ENCODE results near the gene KCNK15. TPM values are rescaled to one million over a fixed set of nuclear protein-coding genes. Genes with fewer than 3 reads are reported as not detected.

Gene KCNK15
- total RNA-seq, 1 donor from 2014 or later: 3.4 TPM

DNA sequence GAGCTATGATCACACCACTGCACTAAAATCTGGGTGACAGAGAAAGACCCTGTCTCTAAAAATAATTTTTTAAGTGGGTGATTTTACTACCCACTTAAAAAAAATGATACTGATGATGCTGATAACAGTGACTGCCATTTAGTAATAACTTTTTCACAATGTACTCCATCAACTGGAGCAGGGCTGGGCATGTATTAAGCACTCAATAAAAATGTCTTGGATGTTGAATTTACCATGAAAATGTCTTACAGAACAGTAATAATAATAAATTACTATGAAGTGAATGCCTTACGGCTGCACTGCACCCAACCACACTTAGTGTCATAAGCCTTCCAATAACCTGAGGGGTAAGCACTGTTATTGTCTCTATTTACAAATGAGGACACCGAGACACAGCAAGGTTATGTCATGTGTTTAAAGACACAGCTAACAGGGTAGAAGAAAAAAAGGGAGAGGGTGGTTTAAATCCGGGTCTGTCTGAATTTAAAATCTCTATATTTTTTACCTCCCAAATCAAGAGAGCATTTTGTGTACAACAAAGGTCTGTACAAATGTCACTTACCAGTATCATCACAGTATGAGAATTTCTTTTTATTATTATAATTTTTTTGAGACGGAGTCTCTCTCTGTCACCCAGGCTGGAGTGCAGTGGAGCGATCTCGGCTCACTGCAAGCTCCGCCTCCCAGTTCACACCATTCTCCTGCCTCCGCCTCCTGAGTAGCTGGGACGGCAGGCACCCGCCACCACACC, 43.2 kb downstream of the KCNK15 start:
- DNase-seq (ENCODE audit: low spot score): no peak

DNA sequence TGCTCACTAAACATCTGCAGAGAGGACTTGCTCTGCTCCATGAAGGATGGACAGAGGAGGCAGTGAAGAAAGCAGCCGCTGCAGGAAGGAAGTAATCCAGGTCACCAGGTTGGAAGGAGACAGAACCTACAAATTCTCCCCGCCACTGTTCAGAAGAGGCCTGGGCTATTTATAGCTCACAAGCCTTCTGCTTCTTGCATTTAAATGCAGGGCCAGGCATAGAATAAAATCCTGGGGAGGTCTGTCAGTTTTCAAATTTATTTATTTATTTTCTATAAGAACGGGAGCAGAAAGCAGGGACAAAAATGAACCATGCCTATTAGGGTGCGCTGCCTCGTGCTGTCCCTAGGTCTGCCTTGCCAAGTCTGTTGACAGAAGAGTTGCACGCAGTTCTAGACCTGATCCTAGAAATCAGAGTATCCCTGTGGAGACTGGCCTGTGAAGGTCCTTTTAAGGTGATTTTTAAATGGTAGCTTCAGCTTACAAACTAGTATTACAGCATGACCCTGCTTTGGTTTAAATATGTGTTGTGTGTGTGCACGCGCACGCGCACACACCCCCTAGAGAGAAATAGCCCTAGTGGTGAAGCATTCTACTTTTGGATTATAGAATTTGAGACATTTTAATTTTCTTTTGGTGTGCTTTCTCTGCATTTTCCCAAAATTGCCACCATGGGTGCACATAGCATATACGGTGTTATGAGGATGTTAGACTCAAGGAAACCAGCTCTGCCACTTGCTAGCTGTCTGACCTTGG, 45.2 kb downstream of the KCNK15 start:
- no peak for DNase-seq (ENCODE audit: low spot score)

GRCh38 chr20:44792796-44793195, 47.1 kb downstream of the KCNK15 start:
- no peak for DNase-seq (ENCODE audit: low spot score)

DNA sequence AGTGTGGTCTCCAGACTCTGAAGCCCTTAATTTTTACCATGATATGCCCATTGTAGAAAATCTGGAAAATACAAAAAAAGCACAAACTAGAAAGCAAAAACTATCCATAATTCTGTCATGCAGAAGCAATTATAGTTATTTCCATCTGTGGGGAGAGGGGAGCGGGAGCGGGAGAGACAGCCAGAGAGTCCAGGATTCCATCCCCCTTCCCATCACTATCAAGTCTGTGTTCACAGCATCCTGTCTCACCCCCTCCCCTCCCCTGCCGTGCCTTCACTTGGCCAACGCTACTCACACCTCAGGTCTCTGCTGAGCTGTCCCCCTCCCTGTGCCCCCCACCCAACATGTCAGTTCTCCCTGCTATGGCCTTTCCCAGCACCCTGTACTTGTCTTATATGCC, 50.2 kb downstream of the KCNK15 start:
- DNase-seq (ENCODE audit: low spot score): no peak

DNA sequence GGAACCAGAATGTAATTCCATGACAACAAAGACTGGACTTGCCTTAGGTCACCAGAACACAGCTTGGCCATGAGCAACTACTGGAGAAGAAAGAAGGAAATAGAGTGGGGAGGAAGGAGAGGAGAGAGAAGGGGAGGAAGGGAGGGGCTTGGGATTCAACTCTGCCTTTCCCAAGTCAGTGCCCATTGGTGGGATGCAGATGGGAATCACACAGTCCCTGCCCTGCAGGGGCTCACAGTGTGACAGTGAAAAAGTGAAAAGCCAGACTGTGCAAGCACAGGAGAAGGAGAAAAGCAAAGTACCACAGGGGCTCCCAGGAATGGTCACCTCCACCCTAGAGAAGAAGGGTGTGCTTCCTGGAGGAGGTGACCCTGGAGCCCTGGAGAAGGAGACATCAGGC, 50.6 kb downstream of the KCNK15 start:
- DNase-seq (ENCODE audit: low spot score): no peak

DNA sequence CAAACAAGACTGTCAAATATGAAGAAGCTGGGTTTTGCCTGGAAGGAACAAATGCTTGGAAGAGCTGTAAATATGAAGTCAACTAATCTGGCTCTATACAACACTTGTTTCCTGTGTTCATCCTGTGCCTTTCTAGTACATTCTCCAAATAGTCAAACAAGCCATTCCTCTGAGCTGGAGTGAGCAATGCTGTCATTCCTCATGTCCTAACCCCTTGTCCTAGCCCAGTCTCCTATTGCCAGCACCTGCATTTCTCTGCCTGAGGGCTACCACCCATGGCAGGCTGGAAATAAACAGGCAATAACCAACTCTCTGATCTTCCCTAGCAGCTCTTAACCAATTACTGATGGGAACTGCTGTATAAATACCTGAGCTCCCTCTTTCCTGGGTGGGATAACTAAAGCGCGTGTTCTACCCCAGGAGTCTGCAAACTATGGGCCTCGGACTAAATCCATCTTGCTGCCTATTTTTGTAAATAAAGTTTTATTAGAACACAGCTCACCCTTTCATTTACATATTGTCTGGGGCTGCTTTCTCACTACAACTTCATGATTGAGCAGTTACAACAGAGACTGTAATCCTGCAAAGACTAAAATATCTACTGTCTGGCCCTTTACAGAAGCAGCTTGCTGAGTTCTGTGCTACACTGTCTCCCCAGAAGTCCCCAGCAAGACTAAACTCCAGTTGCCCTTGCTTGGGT, 51.2 kb downstream of the KCNK15 start:
- no peak for DNase-seq (ENCODE audit: low spot score)

GRCh38 chr20:44799691-44800090, 54.0 kb downstream of the KCNK15 start:
- DNase-seq (ENCODE audit: low spot score): no peak

DNA sequence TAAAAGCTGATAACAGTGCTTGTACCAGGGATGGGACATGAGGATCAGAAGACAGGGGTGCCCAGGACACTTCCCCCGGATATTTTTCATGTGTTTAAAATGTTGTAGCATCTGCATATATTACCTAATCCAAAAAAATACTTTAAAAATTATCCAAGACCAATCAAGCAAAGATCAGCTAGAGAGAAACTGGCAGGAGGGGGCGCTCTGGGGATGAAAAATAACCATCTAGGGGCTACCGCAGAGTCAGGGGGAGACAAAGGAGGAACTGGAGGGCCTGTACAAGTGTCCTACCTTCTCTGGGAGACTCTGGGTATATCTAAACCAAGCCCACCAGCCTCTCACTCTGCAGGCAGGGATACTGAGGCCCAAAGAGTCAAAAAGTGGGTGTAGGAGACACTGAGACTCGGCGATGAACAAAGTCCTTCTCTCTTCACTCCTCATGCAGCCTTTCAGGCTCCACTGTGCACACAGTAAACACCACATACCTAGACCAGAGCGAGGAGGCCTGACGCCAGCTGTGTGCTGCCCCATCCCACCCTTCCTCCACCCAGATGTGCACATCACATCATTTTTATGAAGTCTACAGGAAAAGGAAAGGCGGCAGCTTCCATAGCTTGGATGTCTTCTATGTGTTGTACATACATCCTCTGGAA, 54.9 kb downstream of the KCNK15 start:
- DNase-seq (ENCODE audit: low spot score): no peak

Other genes with a start within 250 kb of the KCNK15 start
- 93.1 TPM for gene SERINC3, start 223.8 kb upstream of the KCNK15 start, total RNA-seq
- gene PKIG, start 163.3 kb upstream of the KCNK15 start, total RNA-seq: 95.0 TPM
- 3.6 TPM for gene ADA, start 94.2 kb upstream of the KCNK15 start, total RNA-seq
- 1.1 TPM for gene CCN5, start 30.5 kb upstream of the KCNK15 start, total RNA-seq
- 0.44 TPM for gene RIMS4, start 64.7 kb downstream of the KCNK15 start, total RNA-seq
- gene YWHAB, start 139.8 kb downstream of the KCNK15 start, total RNA-seq: 314 TPM
- 79.4 TPM for gene PABPC1L, start 164.2 kb downstream of the KCNK15 start, total RNA-seq
- 57.1 TPM for gene TOMM34, start 214.5 kb downstream of the KCNK15 start, total RNA-seq
- gene STK4, start 220.6 kb downstream of the KCNK15 start, total RNA-seq: 53.3 TPM